GM18873 (cell line): ENCODE results near the gene AMMECR1L.
"Not testable (repeated sequence)": the region's sequence is repeated elsewhere in the genome, so short reads cannot be mapped to it uniquely, and the experiment has no call there.

Source experiments
- ATAC-seq: cut with Tn5 transposase; IDR thresholded peaks from one replicate; pipeline ENCODE4 v1.9.1; 2021; ENCODE audit warnings: mild to moderate bottlenecking, moderate library complexity, moderate number of reproducible peaks; ENCODE audit not compliant: unreplicated experiment, low FRiP score

The AMMECR1L gene

DNA sequence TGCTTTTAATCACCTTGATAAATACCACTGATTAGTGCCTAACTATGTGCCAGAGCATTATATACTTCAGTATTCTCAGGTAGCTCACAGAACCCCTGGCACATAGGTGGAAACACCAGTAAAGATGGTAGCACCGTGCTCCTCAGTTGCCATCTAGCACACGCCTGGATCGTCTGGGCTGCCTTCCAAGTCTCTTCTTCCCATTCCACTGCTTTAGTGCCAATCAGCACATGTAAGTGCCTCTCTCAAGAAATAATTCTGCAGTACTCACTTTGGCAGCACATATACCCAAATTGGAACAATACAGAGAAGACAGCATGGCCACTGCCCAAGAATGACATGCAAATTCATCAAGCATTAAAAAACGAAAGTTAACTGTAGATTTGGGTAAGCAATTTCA is 40.8 kb downstream of the AMMECR1L start:
- ATAC-seq: no peak

DNA sequence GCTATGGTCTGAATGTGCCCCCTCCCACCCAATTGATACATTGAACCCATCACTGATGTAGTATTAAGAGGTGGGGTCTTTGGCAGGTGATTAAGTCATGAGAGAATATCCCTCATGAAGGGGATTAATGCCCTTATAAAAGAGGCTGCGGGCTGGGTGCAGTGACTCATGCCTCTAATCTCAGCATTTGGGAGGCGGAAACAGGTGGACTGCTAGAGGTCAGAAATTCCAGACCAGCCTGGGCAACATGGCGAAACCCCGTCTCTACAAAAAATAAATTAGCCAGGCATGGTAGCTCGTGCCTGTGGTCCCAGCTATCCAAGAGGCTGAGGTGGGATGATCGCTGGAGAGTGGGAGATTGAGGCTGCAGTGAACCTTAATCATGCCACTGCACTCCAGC is 42.1 kb downstream of the AMMECR1L start:
- ATAC-seq: no peak

DNA sequence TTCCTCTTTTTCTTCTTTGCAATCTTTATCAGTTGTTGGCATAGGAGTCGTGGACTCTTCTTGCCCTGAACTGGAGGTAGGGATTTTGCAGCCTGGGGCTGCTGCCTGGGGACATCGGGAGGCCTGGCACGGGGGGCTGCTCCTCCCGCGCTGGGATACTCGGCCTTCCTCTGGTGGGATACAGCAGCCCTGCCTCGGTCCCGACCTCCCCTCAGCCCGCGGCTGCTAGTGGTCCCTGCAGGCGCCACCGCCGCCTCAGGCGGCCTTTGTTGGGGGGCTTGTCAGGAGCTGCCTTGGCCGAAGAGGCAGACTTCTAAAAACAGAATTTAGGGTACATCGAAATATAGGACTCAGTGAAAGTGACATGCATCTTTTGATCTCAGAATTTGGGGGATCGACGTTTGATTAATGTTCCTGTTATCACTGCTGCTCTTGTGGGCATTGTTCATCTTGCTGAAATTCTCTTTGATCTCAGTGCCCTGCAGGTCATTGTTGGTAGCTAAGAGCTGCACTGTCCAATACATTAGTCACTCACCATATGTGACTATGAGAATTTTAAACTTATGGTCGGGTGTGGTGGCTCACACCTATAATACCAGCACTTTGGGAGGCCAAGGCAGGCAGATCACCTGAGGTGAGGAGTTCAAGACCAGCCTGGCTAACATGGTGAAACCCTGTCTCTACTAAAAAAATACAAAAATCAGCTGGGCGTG is 44.1 kb downstream of the AMMECR1L start:
- no peak for ATAC-seq

DNA sequence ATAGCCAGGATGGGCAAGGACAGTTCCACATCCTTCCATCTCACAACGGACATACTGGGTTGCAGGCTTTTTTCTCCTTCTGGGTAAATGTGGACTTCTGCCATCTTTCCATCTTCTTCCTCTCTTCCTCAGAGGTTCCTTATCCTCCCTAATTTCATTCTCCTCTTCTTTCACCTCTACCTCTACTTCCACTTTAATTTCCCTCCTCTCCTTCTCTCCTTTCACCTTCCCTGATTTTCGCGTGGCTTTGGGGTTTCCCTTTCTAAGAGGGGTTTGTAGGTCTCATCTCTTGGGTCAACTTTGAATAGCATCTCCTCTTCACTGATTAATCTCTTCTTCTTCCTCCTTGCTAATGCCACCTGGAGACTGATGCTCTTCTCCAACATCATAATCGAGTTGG is 44.9 kb downstream of the AMMECR1L start:
- no peak for ATAC-seq

DNA sequence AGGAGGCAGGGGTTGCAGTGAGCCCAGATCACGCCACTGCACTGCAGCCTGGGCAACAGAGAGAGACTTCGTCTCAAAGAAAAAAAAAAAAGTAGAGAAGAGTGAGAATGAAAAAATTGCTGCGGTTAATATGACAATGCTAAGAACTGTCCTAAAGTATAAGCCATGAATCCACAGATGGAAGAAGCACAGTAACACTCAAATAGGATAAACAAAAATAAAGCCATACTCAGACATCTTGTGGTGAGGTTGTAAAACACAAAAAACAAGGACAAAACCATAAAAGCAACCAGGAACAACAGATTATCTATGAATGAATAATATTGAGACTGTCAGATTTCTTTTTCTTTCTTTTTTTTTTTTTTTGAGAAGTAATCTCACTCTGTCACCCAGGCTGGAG is 50.8 kb downstream of the AMMECR1L start:
- ATAC-seq: no peak

DNA sequence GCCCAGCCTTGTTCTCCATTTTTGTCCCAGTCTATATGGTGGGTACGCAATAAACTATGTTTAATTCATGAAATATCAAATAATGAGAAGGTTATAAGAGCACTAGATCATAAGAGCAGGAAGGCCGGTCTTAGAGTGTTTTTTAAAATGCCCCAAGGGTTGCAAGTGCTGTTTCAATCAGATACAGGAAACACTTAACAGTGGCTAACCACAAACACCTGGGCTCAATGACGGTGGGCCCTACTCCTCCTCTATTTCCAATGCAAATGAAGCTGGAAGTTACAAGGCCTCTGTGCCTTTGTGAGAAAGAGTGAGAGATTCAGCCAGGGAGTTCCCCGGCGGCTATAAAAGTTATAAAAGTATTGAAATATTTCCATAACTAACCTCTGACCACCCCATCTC is 55.9 kb downstream of the AMMECR1L start:
- peak; percentile 97 for ATAC-seq

DNA sequence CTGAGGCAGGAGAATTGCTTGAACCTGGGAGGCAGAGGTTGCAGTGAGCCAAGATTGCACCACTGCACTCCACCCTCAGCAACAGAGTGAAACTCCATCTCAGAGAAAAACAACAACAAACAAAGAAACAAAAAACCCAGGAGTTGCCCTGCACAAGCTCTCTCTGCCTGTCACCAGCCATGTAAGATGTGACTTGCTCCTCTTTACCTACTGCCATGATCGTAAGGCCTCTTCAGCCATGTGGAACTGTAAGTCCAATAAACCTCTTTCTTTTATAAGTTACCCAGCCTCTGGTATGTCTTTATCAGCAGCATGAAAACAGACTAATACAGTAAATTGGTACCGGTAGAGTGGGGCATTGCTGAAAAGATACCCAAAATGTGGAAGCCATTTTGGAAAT is 59.0 kb downstream of the AMMECR1L start:
- ATAC-seq: not testable (repeated sequence)

DNA sequence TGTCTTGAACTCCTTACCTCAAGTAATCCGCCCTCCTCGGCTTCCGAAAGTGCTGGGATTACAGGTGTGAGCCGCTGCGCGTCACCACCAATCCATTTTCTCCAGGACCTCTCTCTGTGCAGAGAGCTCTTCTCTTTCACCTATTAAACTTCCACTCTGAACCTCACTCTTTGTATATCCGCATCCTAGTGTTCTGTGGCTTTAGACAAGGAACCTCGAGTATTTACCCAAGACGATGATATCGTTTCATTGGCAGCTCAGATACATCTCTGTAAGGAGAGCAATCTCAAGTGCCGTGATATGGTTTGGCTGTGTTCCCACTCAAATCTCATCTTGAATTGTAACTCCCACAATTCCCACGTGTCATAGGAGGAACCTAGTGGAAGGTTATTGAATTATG is 59.7 kb downstream of the AMMECR1L start:
- ATAC-seq: no peak

DNA sequence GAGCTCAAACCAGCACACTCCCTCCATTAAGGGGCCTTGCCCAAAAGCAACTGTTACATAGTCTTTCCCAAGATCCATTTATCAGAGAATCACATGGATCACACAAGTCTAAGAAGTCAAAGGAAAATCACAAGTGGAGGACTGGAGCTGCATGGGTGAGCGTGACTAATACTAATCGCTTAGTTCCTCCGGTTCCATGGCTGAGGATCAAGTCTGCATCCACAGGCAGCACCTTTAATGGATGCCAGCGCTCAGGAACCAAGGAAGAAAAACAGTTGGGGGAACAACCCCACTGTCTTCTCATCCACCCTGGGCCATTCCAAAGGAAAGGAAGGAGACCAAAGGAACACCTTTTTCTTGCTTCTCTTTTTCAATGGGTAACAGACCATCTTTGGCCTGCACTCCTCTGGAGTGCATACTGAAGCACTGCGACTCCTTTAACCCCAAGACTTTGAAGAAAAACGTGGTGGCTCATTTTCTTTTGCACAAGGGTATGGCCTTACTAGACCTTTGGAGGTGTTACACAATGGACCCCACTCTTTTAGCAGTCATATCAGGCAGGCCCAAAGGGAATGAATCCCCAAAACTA is 65.6 kb downstream of the AMMECR1L start:
- ATAC-seq: no peak

DNA sequence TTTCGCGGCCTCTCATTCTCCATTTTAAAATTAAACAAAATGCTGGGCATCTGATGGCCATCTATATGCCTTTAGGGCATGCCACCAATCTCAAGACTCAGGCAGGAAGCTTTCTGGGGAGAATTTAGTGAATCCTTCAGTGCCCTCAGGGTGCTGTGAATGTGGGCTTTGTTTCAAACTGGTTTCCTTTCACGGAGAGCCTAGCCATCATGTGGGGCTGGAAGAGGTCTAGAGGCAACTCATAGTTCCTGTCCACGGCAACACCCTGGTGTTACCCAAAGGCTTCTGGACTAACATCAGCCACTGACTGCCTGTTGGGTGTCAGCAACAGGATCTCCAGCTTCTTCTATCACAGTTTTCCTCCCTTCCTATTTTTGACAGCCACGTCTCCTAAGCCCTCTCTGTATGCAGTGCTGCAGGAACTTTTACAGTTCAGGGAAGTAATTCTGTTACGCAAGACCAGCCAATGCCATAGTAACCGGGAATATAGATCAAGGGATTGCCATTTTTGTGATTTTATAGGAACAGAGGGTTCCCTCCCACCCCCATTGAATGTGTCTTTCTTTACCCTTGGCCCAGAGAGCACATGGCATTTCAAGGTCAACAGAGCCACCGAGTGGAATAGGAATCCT is 66.8 kb downstream of the AMMECR1L start:
- ATAC-seq: no peak

DNA sequence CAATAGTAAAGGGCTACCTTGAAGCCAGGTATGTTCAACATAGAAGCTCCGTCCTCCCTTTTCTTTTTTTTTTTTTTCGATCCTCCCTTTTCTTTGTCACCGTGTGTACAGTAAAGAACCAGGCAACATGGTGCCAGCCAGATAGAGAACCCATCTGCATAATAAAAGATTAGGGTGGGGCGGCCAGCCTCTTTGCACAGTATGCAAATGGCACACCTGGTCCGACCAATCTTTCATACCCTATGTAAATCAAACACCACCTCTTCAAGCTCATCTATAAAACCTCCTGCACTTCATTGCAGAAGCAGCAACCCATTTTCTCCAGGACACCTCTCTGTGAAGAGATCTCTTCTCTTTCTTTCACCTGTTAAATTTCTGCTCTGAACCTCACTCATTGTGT is 67.5 kb downstream of the AMMECR1L start:
- ATAC-seq: no peak

DNA sequence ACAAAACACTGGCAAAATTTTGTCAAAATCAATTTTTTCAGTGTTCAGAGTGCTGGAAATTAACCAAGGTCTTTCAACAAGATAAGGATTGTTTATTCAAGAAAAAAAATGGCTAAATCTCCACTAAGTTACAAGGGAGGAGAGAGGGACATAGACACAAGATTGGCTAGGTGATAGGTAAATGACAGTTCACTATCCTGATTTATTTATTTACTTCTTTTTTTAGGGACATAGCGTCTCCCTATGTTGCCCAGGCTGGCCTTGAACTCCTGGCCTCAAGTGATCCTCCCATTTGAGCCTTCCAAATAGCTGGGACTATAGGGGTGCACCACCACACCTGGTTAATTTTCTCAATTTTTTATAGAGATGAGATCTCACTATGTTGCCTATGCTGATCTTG is 71.1 kb downstream of the AMMECR1L start:
- no peak for ATAC-seq

DNA sequence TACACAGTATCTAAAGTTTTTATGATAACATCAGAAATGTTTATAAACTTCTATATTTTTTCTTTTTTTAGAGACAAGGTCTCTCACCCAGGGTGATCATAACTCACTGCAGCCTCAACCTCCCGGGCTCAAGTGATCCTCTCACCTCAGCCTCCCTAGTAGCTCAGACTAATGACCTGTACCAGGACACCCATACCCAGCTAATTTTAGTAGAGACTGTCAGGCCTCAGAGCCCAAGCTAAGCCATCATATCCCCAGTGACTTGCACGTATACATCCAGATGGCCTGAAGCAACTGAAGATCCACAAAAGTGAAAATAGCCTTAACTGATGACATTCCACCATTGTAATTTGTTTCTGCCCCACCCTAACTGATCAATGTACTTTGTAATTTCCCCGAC is 73.3 kb downstream of the AMMECR1L start:
- not testable (repeated sequence) for ATAC-seq
